Measurements from ENCODE around the gene TUBG1. TPM values are rescaled to one million over a fixed set of nuclear protein-coding genes. Genes with fewer than 3 reads are reported as not detected.

TUBG1 gene
- 24.9 TPM for total RNA-seq

GRCh38 chr17:42609182-42609813 is at the start of gene TUBG1, which contains the start of gene RETREG3:
Gene TUBG1, plus strand, starts transcription at chr17:42609683. Its CDS starts 55 bp downstream, at chr17:42609738.
Gene RETREG3, minus strand, starts transcription at chr17:42609374. Its CDS starts 50 bp downstream, at chr17:42609324.

GRCh38 chr17:42561897-42562387 is 47.5 kb upstream of the TUBG1 start, which contains the start of gene COASY:
Gene COASY, plus strand, starts transcription at chr17:42562148. Its CDS starts 475 bp downstream, at chr17:42562623.

GRCh38 chr17:42566883-42567573 is 42.5 kb upstream of the TUBG1 start, which contains the start of gene MLX:
Gene MLX, plus strand, starts transcription at chr17:42567100. Its CDS starts 25 bp downstream, at chr17:42567125.

GRCh38 chr17:42577532-42578281 is 31.8 kb upstream of the TUBG1 start, which contains the start of gene PSMC3IP:
Gene PSMC3IP, minus strand, starts transcription at chr17:42577729. Its CDS starts 43 bp downstream, at chr17:42577686.

GRCh38 chr17:42659079-42659931 is 49.8 kb downstream of the TUBG1 start, which contains the start of gene TUBG2:
Gene TUBG2, plus strand, starts transcription at chr17:42659284. Its CDS starts 220 bp downstream, at chr17:42659504.

Other genes starting within 250 kb of the TUBG1 start
- gene STAT3, start 221.2 kb upstream of the TUBG1 start, total RNA-seq: 59.3 TPM
- 10.6 TPM for gene CAVIN1, start 186.4 kb upstream of the TUBG1 start, total RNA-seq
- gene ATP6V0A1, start 150.8 kb upstream of the TUBG1 start, total RNA-seq: 360 TPM
- gene NAGLU, start 73.4 kb upstream of the TUBG1 start, total RNA-seq: 11.1 TPM
- gene HSD17B1, start 56.8 kb upstream of the TUBG1 start, total RNA-seq: 0.92 TPM
- gene COASY, start 47.5 kb upstream of the TUBG1 start, total RNA-seq: 6.7 TPM
- gene MLX, start 42.6 kb upstream of the TUBG1 start, total RNA-seq: 30.0 TPM
- 6.9 TPM for gene PSMC3IP, start 32.0 kb upstream of the TUBG1 start, total RNA-seq
- 49.6 TPM for gene RETREG3, start 309 bp upstream of the TUBG1 start, total RNA-seq
- gene TUBG2, start 49.6 kb downstream of the TUBG1 start, total RNA-seq: 16.6 TPM
- gene PLEKHH3, start 67.3 kb downstream of the TUBG1 start, total RNA-seq: 3.7 TPM
- 2.1 TPM for gene CCR10, start 72.2 kb downstream of the TUBG1 start, total RNA-seq
- gene CNTNAP1, start 72.8 kb downstream of the TUBG1 start, total RNA-seq: 31.6 TPM
- 35.5 TPM for gene EZH1, start 135.4 kb downstream of the TUBG1 start, total RNA-seq
- gene RAMP2, start 151.5 kb downstream of the TUBG1 start, total RNA-seq: 16.6 TPM
- gene VPS25, start 163.8 kb downstream of the TUBG1 start, total RNA-seq: 39.2 TPM
- gene WNK4, start 170.9 kb downstream of the TUBG1 start, total RNA-seq: 0.69 TPM
- gene COA3, start 189.0 kb downstream of the TUBG1 start, total RNA-seq: 99.9 TPM
- gene CNTD1, start 189.2 kb downstream of the TUBG1 start, total RNA-seq: 0.92 TPM
- 73.1 TPM for gene BECN1, start 214.6 kb downstream of the TUBG1 start, total RNA-seq
- 55.1 TPM for gene PSME3, start 223.7 kb downstream of the TUBG1 start, total RNA-seq
- gene AOC2, start 234.9 kb downstream of the TUBG1 start, total RNA-seq: 1.2 TPM
- gene AOC3, start 241.5 kb downstream of the TUBG1 start, total RNA-seq: 0.46 TPM

Measured in diencephalon (tissue), 1 donor.